Endometrium (tissue), 2 donors: ENCODE results near the gene ZNF557.
A peak's percentile ranks its signal among the peaks of the same experiment; 100 is the strongest.
"Not testable (repeated sequence)": the region's sequence is repeated elsewhere in the genome, so short reads cannot be mapped to it uniquely, and the experiment has no call there.

Source experiments
- FAIRE-seq: peaks from 2 replicates; lab custom pipeline; 2012; peaks lifted over from hg19 to GRCh38; lab: Jason Lieb, UNC
- donor health status: control.
- donor health status: control.

The ZNF557 gene

DNA sequence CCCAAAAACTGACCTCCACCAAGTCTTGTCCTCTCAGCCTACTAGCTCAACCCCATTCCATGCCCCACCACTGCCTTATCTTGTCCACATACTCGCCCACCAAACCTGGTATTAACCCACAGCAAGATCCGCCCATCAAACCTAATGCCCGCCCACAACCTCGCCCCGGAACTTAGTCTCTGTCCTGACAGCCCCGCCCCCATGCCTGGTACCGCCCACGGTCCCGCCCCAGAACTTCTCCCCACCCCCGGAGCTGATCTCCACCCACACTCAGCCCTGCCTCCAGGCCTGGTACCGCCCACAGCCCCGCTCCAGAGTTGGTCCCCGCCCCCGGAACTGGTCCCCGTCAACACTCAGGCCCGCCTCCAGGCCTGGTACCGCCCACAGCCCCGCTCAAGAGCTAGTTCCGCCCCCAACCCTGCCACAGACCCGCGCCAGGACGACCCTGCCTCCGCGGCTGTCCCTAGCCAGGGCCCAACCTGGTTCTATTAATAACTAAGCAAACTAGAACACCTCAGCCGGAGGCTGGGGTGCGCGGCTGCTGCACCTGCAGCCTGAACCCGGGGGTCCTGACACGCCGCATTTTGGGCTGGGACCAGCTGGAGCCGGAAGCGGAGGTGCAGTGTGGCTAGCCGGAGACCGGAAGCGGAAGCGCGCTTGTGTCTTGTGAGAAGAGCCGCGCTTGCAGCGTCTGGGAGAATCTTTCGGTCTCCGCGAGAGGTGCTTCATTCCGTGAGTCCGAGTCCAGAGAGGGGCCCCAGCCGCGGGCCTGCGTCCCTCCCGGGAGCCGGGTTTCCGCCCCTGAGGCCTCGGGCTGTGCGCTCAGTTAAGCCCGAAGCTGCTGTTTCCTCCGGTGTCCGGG is at the start of gene ZNF557:
ZNF557 (plus strand) TSS at position 662 of the 862 bp plus-strand sequence. CDS start 5,372 bp downstream, outside the sequence.
- no peak for FAIRE-seq

DNA sequence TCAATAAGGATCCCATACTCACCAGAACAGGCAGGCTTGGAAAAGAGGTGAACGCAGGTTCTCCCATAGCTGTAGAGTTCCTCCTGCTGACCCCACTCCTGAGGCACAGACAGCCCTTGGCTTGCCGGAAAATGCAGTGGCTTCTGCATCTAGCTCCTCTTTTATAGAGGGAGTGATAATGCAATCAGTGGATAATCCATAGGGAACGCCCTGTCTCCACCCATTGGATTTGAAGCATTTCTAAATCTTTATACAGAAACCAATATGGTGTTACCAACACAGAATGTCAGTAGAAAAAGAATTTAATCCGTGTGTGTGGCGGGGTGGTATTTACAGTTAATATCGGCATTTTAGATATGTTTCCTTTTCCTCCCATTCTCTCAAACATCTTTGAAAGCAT is 48.2 kb upstream of the ZNF557 start, which contains the start of gene MBD3L2B:
MBD3L2B (minus strand) TSS at position 101 of the 400 bp plus-strand sequence; CDS start at position 67, 34 bp downstream.
- not testable (repeated sequence) for FAIRE-seq

GRCh38 chr19:7028790-7029189 is 40.7 kb upstream of the ZNF557 start:
- not testable (repeated sequence) for FAIRE-seq

DNA sequence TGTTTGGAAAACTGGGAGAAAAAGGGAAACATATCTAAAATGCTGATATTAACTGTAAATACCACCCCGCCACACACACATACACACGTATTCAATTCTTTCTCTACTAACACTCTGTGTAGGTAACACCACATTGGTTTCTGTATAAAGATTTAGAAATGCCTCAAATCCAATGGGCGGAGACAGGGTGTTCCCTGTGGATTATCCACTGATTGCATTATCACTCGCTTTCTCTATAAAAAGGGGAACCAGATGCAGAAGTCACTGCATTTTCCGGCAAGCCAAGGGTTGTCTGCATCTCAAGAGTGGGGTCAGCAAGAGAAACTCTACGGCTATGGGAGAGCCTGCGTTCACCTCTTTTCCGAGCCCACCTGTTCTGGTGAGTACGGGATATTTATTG is 39.2 kb upstream of the ZNF557 start, which contains the start of gene MBD3L5:
MBD3L5 (plus strand) TSS at position 301 of the 400 bp plus-strand sequence; CDS start at position 335, 34 bp downstream.
- FAIRE-seq, result not testable (repeated sequence)

- FAIRE-seq, result not testable (repeated sequence)
Observed at GRCh38 chr19:7040079-7040478, 29.4 kb upstream of the ZNF557 start, which contains the start of gene MBD3L4. Gene MBD3L4, minus strand, starts transcription at chr19:7040179. Its CDS starts 35 bp downstream, at chr19:7040144.

- FAIRE-seq, result not testable (repeated sequence)
Observed at GRCh38 chr19:7041563-7041962, 27.9 kb upstream of the ZNF557 start.

DNA sequence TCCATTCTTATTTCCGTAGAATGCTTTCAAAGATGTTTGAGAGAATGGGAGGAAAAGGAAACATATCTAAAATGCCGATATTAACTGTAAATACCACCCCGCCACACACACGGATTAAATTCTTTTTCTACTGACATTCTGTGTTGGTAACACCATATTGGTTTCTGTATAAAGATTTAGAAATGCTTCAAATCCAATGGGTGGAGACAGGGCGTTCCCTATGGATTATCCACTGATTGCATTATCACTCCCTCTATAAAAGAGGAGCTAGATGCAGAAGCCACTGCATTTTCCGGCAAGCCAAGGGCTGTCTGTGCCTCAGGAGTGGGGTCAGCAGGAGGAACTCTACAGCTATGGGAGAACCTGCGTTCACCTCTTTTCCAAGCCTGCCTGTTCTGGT is 20.5 kb upstream of the ZNF557 start, which contains the start of gene MBD3L2:
MBD3L2 (plus strand) TSS at position 301 of the 400 bp plus-strand sequence; CDS start at position 354, 53 bp downstream.
- not testable (repeated sequence) for FAIRE-seq

DNA sequence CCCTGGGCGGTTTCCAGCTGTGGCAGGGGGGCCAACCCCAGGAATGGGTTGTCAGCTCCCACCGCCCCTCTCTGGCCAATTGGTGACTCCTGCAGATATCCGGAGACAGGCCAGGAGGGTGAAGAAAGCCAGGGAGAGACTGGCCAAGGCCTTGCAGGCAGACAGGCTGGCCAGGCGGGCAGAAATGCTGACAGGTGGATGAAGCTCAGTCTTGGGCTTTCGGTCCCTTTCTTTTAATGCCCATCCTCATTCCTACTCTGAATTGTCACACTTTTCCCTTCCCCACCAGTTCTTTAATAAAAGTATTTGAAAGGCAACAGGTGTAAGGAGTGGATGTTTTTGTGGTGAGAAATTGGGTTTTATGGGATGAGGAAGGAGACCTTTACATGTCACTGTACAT is 18.1 kb upstream of the ZNF557 start:
- not testable (repeated sequence) for FAIRE-seq

DNA sequence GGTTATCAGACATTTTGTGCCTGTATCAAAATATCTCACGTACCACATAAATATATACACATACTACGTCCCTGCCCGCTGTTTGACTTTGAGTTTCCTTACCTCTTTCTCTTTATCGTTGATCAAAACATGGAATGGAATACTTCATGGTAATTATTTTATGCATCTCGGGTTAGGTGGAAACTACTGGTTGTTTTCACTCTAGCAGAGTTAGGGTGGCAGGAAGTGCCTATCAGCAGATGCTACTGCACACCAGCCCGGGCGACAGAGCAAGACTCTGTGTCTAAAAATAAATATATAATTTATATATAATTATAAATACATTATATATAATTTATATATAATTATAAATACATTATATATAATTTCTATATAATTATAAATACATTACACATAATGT is 16.6 kb upstream of the ZNF557 start:
- FAIRE-seq, result not testable (repeated sequence)

DNA sequence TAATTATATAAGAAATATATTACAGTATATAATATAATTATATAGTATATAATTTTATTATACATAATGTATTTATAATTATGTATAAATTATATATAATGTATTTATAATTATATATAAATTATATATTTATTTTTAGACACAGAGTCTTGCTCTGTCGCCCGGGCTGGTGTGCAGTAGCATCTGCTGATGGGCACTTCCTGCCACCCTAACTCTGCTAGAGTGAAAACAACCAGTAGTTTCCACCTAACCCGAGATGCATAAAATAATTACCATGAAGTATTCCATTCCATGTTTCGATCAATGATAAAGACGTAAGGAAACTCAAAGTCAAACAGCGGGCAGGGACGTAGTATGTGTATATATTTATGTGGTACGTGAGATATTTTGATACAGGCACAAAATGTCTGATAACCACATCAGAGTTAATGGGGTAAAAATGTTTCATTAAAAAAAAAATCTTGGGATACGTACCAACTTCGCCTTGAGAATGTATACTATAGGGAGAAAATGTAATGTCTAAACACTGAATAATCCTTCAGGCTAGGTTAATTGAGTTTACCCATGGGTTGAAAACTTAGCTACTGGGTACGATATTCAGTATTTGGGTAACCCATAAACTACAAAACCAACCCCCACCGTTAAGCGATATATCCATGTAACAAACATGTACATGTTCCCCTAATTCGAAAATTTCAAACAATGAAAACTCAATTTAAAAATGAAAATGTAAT is 14.7 kb upstream of the ZNF557 start:
- peak; percentile 51 for FAIRE-seq

GRCh38 chr19:7055679-7056078 is 13.8 kb upstream of the ZNF557 start:
- FAIRE-seq, result not testable (repeated sequence)

GRCh38 chr19:7056371-7056770 is 13.1 kb upstream of the ZNF557 start:
- not testable (repeated sequence) for FAIRE-seq

DNA sequence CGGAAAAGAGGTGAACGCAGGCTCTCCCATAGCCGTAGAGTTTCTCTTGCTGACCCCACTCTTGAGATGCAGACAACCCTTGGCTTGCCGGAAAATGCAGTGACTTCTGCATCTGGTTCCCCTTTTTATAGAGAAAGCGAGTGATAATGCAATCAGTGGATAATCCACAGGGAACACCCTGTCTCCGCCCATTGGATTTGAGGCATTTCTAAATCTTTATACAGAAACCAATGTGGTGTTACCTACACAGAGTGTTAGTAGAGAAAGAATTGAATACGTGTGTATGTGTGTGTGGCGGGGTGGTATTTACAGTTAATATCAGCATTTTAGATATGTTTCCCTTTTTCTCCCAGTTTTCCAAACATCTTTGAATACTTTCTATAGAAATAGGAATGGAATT is 10.9 kb upstream of the ZNF557 start, which contains the start of gene MBD3L3:
MBD3L3 (minus strand) TSS at position 101 of the 400 bp plus-strand sequence; CDS start at position 30, 71 bp downstream.
- not testable (repeated sequence) for FAIRE-seq

DNA sequence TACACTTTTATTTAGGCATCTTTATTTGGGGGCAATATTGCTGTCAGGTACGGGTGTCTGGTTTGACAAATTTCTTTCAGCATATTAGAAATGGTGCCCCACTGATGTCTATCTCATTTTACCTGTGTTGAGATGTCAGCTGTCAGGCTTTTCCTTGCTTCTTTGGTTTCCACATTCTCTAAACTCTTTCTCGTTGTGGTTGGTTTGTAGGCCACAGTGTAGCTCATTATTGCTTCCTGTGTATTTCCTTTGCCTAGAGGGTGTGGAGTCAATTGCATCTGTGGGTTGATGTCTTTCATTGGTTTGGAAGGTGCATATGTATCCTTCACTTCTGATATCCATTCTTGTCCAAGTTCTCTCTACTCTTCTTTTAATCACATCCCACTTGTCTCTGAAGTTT is 9.5 kb upstream of the ZNF557 start:
- not testable (repeated sequence) for FAIRE-seq

DNA sequence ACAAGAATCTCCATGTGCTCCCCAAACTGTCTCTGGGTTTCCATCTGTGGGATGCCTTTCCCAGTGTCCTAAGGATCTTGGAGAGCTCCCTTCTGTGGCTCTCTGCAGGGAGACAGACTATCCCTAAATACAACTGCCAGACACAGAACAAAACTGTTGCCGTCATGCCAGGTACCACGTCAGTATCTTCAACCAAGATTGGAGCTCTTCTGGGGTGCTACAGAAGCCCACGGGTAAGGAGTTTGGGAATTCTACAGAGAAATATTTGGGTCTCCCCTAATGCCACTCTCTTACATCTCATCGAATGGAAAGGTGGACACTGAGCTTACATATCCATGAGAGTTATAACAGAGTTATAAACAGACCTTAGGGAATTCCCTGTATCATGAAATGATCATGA is 6.2 kb upstream of the ZNF557 start:
- no peak for FAIRE-seq

DNA sequence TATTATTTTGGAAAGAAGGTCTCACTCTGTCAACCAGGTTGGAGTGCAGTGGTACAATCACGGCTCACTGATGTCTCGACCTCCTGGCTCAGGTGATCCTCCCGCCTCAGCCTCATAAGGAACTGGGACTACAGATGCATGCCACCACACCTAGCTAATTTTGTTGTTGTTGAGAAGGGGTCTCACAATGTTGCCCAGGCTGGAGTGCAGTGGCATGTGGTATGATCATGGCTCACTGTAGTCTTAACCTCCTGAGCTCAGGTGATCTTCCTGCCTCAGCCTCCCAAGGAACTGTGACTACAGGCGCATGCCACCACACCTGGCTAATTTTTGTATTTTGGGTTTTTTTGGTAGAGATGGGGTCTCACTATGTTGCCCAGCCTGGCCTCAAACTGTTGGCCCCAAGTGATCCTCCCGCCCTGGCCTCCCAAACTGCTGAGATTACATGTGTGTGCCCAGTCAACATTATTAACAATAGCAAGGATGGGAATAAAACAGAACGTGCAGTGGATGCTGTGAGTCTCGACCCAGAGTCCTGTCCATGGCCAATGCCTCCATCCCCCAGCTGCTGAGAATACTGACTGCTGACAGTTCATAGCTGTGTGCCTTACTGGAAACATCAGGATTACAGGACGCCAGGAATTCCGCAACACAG is 5.6 kb upstream of the ZNF557 start:
- no peak for FAIRE-seq

GRCh38 chr19:7067122-7067521 is 2.4 kb upstream of the ZNF557 start:
- not testable (repeated sequence) for FAIRE-seq

DNA sequence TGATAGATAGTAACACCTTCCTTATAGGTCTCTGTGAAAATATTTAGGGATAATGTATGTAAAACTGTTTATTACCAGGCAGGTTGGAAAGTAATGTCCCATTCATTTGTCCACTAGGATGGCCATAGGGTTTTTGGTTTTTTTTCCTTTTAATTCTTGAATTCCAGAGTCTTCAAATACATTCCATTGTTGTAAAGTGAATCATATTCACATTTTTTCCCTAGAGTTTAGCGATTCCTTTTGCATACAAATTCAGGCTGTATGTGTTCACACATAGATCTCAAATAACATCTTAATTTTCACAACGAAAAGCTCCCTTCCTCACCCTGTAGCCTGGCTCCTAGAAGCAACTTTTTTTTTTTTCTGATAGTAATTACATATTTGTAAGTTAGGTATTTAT is 1.8 kb upstream of the ZNF557 start:
- no peak for FAIRE-seq

GRCh38 chr19:7068599-7068998 is 904 bp upstream of the ZNF557 start:
- FAIRE-seq, result no peak

- FAIRE-seq, result no peak
Observed at GRCh38 chr19:7069904-7070226, 362 bp downstream of the ZNF557 start.

DNA sequence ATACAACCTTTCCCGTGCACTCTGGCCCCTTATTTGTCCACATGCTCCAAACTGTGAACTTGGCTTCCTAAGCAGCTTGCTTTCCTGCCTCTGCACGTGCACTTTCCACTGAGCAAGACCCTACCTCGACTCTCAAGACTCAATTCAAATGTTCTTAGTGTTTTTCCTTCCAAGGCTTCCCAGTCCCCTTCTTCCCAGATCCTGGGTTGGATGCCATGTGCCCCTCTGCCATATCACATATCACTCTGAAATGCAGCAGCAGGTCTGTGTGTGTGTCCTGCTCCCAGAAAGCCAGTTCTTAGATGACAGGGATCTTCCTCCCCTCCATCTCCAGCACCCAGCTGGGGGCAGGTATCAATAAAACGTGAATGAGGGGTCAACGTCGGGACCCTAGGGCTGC is 3.0 kb downstream of the ZNF557 start:
- no peak for FAIRE-seq

DNA sequence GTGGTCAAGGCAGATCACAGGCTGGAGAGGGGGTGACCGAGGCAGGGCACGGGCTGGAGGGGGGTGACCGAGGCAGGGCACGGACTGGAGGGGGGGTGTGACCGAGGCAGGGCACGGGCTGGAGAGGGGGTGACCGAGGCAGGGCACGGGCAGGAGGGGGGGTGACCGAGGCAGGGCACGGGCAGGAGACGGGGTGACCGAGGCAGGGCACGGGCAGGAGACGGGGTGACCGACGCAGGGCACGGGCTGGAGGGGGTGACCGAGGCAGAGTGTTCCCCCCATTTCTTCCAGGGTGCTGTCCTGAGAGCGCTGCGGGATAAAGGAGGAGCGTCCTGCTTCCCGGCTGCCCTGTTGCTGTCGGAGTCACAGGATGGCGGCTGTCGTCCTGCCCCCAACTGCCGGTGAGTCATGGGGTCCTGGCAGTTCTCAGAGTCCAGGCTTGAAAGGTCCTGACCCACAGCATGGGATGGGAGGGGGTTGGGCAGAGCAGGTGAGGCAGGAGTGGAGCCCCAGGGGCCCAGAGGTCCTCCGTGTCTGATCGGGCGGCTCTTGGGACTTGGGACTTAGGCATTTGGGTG is 5.3 kb downstream of the ZNF557 start:
- FAIRE-seq, result no peak
